K562 (cell line): ENCODE measurements around the gene VWA7. TPM values are rescaled to one million over a fixed set of nuclear protein-coding genes. Genes with fewer than 3 reads are reported as not detected.

Experiments used
- CBX5 ChIP-seq: IDR thresholded peaks from 2 replicates; pipeline ENCODE4 v1.6.1; 2014; ENCODE audit warnings: low read depth, borderline replicate concordance
- CEBPG ChIP-seq, 3 experiments: fragments of 200-800 bp in 1 of 3; sonication (Bioruptor generic) in 1 of 3; sonication (generic) in 1 of 3; formaldehyde crosslinking in 1 of 3; IDR thresholded peaks in 2 of 3; conservative IDR thresholded peaks in 1 of 3; 2 replicates each; pipeline versions ENCODE4 v1.6.1 to v1.8.0; 2016 to 2022; ENCODE audit warnings: missing compliant biosample characterization in 2 of 3, missing genetic modification characterization in 2 of 3, mild to moderate bottlenecking in 1 of 3, missing genetic modification reagents in 1 of 3
- CREB5 ChIP-seq: fragments of 250-450 bp; sonication (Bioruptor Pico); IDR thresholded peaks from 2 replicates; pipeline ENCODE4 v1.5.0; 2020; ENCODE audit warnings: mild to moderate bottlenecking
- CUX1 ChIP-seq: fragments of 200-800 bp; sonication (Bioruptor generic); IDR thresholded peaks from 2 replicates; pipeline ENCODE4 v1.6.1; 2016; ENCODE audit warnings: missing genetic modification characterization, missing compliant biosample characterization
- ELF2 ChIP-seq: fragments of 250-450 bp; sonication (Bioruptor Pico); IDR thresholded peaks from 2 replicates; pipeline ENCODE4 v1.5.0; 2021; ENCODE audit warnings: mild to moderate bottlenecking
- EP400 ChIP-seq: fragments of 450-650 bp; IDR thresholded peaks from 2 replicates; pipeline ENCODE4 v1.6.1; 2017; ENCODE audit warnings: antibody characterized with exemption, mild to moderate bottlenecking, moderate library complexity
- FOXA3 ChIP-seq, 2 experiments: fragments of 450-650 bp in 1 of 2; sonication (generic) in 1 of 2; formaldehyde crosslinking; IDR thresholded peaks in 1 of 2; conservative IDR thresholded peaks in 1 of 2; 2 replicates each; pipeline versions ENCODE4 v1.4.0 to v1.8.0; 2020 to 2022; ENCODE audit warnings: mild to moderate bottlenecking in 2 of 2, missing genetic modification reagents in 1 of 2
- FOXK2 ChIP-seq, 2 experiments: fragments of 450-650 bp; IDR thresholded peaks in 1 of 2; conservative IDR thresholded peaks in 1 of 2; 2 replicates each; pipeline ENCODE4 v1.6.1; 2016; ENCODE audit warnings: low read depth in 2 of 2, mild to moderate bottlenecking in 1 of 2
- LARP7 ChIP-seq: fragments of 450-650 bp; IDR thresholded peaks from 2 replicates; pipeline ENCODE4 v1.6.1; 2016
- MAZ ChIP-seq, 2 experiments: fragments of 450-650 bp in 1 of 2; sonication (generic) in 1 of 2; formaldehyde crosslinking; IDR thresholded peaks in 1 of 2; conservative IDR thresholded peaks in 1 of 2; 2 replicates each; pipeline versions ENCODE4 v1.4.0 to v1.5.0; 2020; ENCODE audit warnings: mild to moderate bottlenecking in 1 of 2, missing genetic modification reagents in 1 of 2
- NCOA2 ChIP-seq, 2 experiments: fragments of 450-650 bp; IDR thresholded peaks; 2 replicates each; pipeline ENCODE4 v1.6.1; 2018; ENCODE audit warnings: mild to moderate bottlenecking in 2 of 2, moderate library complexity in 1 of 2; ENCODE audit not compliant: partially characterized antibody in 2 of 2
- PTTG1 ChIP-seq: fragments of 450-650 bp; IDR thresholded peaks from 2 replicates; pipeline ENCODE4 v1.6.1; 2016; ENCODE audit warnings: low read depth, mild to moderate bottlenecking, missing genetic modification characterization, missing compliant biosample characterization
- SAP30 ChIP-seq: fragments of 200-600 bp; sonication (generic); IDR thresholded peaks from 2 replicates; pipeline ENCODE4 v1.6.1; 2012; ENCODE audit warnings: borderline replicate concordance, low read depth, mild to moderate bottlenecking, moderate library complexity, low read length, control low read depth, inconsistent platforms; ENCODE audit not compliant: insufficient read depth, poor library complexity, severe bottlenecking
- SMARCA5 ChIP-seq: fragments of 450-650 bp; IDR thresholded peaks from 2 replicates; pipeline ENCODE4 v1.6.1; 2016
- SMARCC2 ChIP-seq: fragments of 450-650 bp; IDR thresholded peaks from 2 replicates; pipeline ENCODE4 v1.6.1; 2017; ENCODE audit warnings: antibody characterized with exemption, moderate library complexity, mild to moderate bottlenecking, low read depth
- TAF1 ChIP-seq: IDR thresholded peaks from 2 replicates; pipeline ENCODE4 v1.6.1; 2011; ENCODE audit warnings: mild to moderate bottlenecking, low read length, moderate library complexity; ENCODE audit not compliant: insufficient read depth, control insufficient read depth, severe bottlenecking; ENCODE audit errors: extremely low read depth
- THRAP3 ChIP-seq: fragments of 450-650 bp; IDR thresholded peaks from 2 replicates; pipeline ENCODE4 v1.6.1; 2016; ENCODE audit warnings: mild to moderate bottlenecking, inconsistent platforms, borderline replicate concordance
- ZNF140 ChIP-seq: fragments of 250-450 bp; sonication (Bioruptor Pico); IDR thresholded peaks from 2 replicates; pipeline ENCODE4 v1.8.0; 2021; ENCODE audit warnings: moderate library complexity, mild to moderate bottlenecking, inconsistent platforms
- ZNF436 ChIP-seq: fragments of 250-450, 450-650 bp; sonication (Bioruptor Pico); formaldehyde crosslinking; IDR thresholded peaks from 2 replicates; pipeline ENCODE4 v1.7.0; 2020; ENCODE audit warnings: mild to moderate bottlenecking
- ZNF561 ChIP-seq: fragments of 450-650 bp; formaldehyde crosslinking; conservative IDR thresholded peaks from 2 replicates; pipeline ENCODE4 v1.4.0; 2020; ENCODE audit warnings: mild to moderate bottlenecking, moderate library complexity
- ZNF668 ChIP-seq: fragments of 250-450 bp; sonication (Bioruptor Pico); IDR thresholded peaks from 2 replicates; pipeline ENCODE4 v1.8.0; 2022; ENCODE audit warnings: mild to moderate bottlenecking, inconsistent platforms
- ZNF785 ChIP-seq: fragments of 250-450 bp; sonication (Bioruptor Pico); IDR thresholded peaks from 2 replicates; pipeline ENCODE4 v1.4.0; 2020; ENCODE audit warnings: mild to moderate bottlenecking
- polyA plus RNA-seq, 8 experiments: library from polyadenylated mRNA; depleted of rRNA in 4 of 8; stranded (reverse) in 5 of 8; unstranded in 3 of 8; fragments of >200 nt; fragmentation: Nextera tagmentation in 2 of 8; fragmentation: Illumina TruSeq in 1 of 8; extraction: Ambion mirVana in 2 of 8; extraction: Trizol in 1 of 8; gene quantifications; 2 replicates each; pipeline versions ENCODE4 v1.2.1 to v1.2.3, GENCODE V29; 2011 to 2014; ENCODE audit warnings: inconsistent platforms in 1 of 8, missing spikeins in 1 of 8
- total RNA-seq, 7 experiments: library from RNA; depleted of rRNA in 6 of 7; stranded (reverse); fragments of >200 nt in 6 of 7; fragmentation: Illumina TruSeq in 2 of 7; extraction: Trizol in 2 of 7; gene quantifications; 2 replicates each; pipeline versions ENCODE4 v1.2.1 to v1.2.3, GENCODE V29; 2011 to 2021; ENCODE audit warnings: low replicate concordance in 1 of 7

The VWA7 gene
- total and polyA plus RNA-seq, 9 of the 15 experiments (the other 6 are each of a cell fraction or from before 2014, with no cell fraction given), result 0.18 to 2.9 (median 0.95) TPM

GRCh38 chr6:31728767-31729514 is 48.2 kb downstream of the VWA7 start, which contains the start of gene DDAH2 (continued):
- TF ChIP-seq CUX1 (CRISPR knock-in tag) (no peak), NCOA2 (IDR thresholded peaks at IDR 0.05; ENCODE audit: partially characterized antibody in 2 of 2) (no peak), SMARCC2 (no peak), LARP7 (no peak), SMARCA5 (no peak), ZNF785 (no peak), ZNF668 (no peak), SAP30 (no peak), THRAP3 (no peak), CEBPG (CRISPR knock-in tag; IDR thresholded peaks at IDR 0.05) (no peak), CEBPG (tag; conservative IDR thresholded peaks at IDR 0.05 in 1 of 2, IDR thresholded peaks at IDR 0.05 in 1 of 2) (no peak), FOXA3 (CRISPR knock-in tag; conservative IDR thresholded peaks at IDR 0.05 in 1 of 2, IDR thresholded peaks at IDR 0.05 in 1 of 2) (no peak), ZNF140 (CRISPR knock-in tag) (no peak), FOXK2 (conservative IDR thresholded peaks at IDR 0.05 in 1 of 2, IDR thresholded peaks at IDR 0.05 in 1 of 2; ENCODE audit: low read depth in 2 of 2) (no peak), PTTG1 (tag) (no peak), CBX5 (no peak), ELF2 (no peak), EP400 (no peak), MAZ (CRISPR knock-in tag; conservative IDR thresholded peaks at IDR 0.05 in 1 of 2, IDR thresholded peaks at IDR 0.05 in 1 of 2) (no peak), ZNF436 (CRISPR knock-in tag) (no peak), TAF1 (peak; percentile 39), ZNF561 (CRISPR knock-in tag) (no peak), CREB5 (CRISPR knock-in tag) (no peak; the same call in 1 of the 2 replicates)
